ENCODE results near the gene C2orf68. TPM values are rescaled to one million over a fixed set of nuclear protein-coding genes. Genes with fewer than 3 reads are reported as not detected.

C2orf68 gene
- total and polyA plus RNA-seq, 2 of the 13 experiments (the other 11 are each of a cell fraction or from before 2014, with no cell fraction given) = 47.1 to 77.4 TPM

GRCh38 chr2:85602476-85603234 lies 9.2 kb downstream of the C2orf68 start, which contains the start of gene TMEM150A (continued):
- TF ChIP-seq NFAT5 (CRISPR knock-in tag; IDR thresholded peaks at IDR 0.05) = no peak
- TF ChIP-seq MIER3 (CRISPR knock-in tag; IDR thresholded peaks at IDR 0.05; ENCODE audit: borderline replicate concordance) = peak; percentile 38; the same call in 1 of the 2 replicates
- peak; percentile 10; the same call in 1 of the 2 replicates for TF ChIP-seq THRA (CRISPR knock-in tag; IDR thresholded peaks at IDR 0.05; ENCODE audit: borderline replicate concordance)
- no peak for TF ChIP-seq NR2F6 (IDR thresholded peaks at IDR 0.05)
- TF ChIP-seq NR2F6 (CRISPR knock-in tag; IDR thresholded peaks at IDR 0.05) = no peak
- no peak for TF ChIP-seq RARG (CRISPR knock-in tag; IDR thresholded peaks at IDR 0.05; ENCODE audit: low read depth)
- TF ChIP-seq ZNF691 (CRISPR knock-in tag; IDR thresholded peaks at IDR 0.05; ENCODE audit: borderline replicate concordance, low read depth) = no peak
- TF ChIP-seq ETV5 (CRISPR knock-in tag; IDR thresholded peaks at IDR 0.05; ENCODE audit: borderline replicate concordance) = 0 out of 2 replicates have a peak, but pooled peaks have one; percentile 8
- no peak for TF ChIP-seq CERS6 (CRISPR knock-in tag; IDR thresholded peaks at IDR 0.05)
- TF ChIP-seq FLYWCH1 (CRISPR knock-in tag; IDR thresholded peaks at IDR 0.05) = peak; percentile 57; the same call in 1 of the 2 replicates
- TF ChIP-seq RBM39 (IDR thresholded peaks at IDR 0.05; ENCODE audit: low read depth, low read length, poor library complexity, severe bottlenecking) = peak; percentile 89
- no peak for TF ChIP-seq RORA (CRISPR knock-in tag; IDR thresholded peaks at IDR 0.05)
- TF ChIP-seq ZNF362 (CRISPR knock-in tag; IDR thresholded peaks at IDR 0.05; ENCODE audit: borderline replicate concordance) = no peak
- no peak for TF ChIP-seq ZNF432 (CRISPR knock-in tag; IDR thresholded peaks at IDR 0.05; ENCODE audit: borderline replicate concordance)
- peak; percentile 89 for TF ChIP-seq RAD21 (CRISPR knock-in tag; IDR thresholded peaks at IDR 0.05)
- TF ChIP-seq SYNCRIP (IDR thresholded peaks at IDR 0.05; ENCODE audit: insufficient read depth, low read depth, low read length) = no peak
- peak; percentile 59; the same call in 1 of the 2 replicates for TF ChIP-seq MYPOP (CRISPR knock-in tag; IDR thresholded peaks at IDR 0.05)
- 0 out of 2 replicates have a peak, but pooled peaks have one; percentile 29 for TF ChIP-seq ZSCAN9 (CRISPR knock-in tag; IDR thresholded peaks at IDR 0.05; ENCODE audit: borderline replicate concordance)
